Stimulated activated CD8-positive, alpha-beta memory T cell treated with anti-CD3 and anti-CD28 coated beads, Interleukin-4, amount 100 ng/mL, for 24 hours (primary cell): Measurements from ENCODE around the gene SF3B2.

ENCODE experiments used
- DNase-seq: peaks from one replicate; pipeline ENCODE4 v3.0.0-alpha.2; 2020; ENCODE audit warnings: low read depth

The SF3B2 gene

DNA sequence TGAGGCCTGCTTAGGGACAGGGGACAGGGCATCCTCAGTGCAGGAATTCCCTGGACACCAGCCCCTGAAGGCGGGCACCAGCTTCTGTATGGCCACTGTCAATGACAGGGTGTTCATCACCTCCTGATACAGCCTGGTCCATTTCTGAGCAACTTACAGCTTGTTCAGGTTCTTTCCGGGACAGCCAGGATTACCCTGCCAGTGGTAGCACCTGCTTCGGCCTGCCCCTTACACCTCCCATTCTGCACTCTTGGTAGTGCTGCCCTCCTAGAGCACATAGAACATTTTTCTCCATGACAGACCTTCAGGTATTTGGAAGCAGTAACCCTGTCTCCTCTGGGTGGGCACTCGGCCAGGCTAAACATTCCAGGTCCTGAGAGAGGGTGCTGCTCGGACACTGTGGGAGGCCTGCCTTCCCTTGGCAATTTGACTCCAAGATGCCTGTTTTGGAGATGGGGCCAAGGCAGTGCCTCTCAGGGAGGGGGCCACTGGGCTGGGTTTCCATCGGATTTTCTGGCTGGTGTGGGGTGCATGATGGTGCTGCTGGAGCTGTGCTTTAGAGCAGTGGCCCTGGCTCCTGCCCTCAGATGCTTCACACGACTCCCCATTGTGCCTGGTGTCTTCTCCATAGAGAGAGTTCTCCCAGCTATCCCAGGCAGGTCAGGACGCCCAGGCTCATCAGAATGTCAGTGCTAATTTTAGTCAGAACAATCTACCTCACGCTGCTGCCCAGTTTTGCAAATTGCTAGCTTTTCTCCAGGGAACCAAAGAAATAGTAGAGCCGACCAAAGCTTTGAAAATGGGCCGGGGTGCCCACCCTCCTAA lies 4.4 kb upstream of the SF3B2 start:
- no peak for DNase-seq

DNA sequence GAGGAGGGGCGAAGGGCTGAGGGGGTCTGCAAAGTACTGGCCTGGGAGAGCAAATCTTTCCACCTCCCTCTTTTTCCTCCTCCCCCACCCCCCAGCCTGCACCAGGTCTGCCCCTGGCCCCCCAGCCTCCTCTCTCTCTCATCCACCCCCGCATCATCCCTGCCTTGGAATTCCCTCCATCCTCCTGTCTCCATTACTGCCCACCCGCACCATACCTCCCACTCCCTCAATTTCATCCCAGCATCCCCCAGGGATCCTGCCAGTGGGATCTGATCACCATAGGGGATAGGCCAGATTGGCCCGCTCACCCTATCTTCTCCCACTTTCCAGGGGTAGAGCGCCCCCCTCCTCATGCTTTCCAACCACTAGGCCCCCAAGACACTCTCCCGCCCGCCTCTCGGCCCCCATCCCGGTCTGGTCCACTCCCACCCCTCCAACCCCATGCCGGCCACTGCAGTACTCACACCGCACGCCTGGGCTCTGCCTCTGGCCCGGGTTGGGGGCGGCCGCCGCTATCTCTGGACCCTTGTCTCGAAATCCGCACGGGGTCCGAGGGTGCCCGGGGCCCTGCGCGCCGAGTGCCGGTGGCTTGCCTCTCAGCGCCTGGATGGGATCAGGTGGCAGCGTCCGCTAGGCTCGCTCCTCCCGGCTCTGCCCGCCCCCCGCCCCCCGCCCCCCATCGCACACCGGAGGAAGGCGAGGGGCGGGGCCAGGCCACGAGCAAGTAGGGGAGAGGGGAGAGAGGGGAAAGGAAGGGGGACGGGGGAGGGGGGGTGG lies 3.4 kb upstream of the SF3B2 start, which contains the start of gene GAL3ST3:
TSS of gene GAL3ST3 (minus strand) at position 615 of the 777 bp plus-strand sequence. CDS start 3,746 bp downstream, outside the sequence.
- DNase-seq: no peak

DNA sequence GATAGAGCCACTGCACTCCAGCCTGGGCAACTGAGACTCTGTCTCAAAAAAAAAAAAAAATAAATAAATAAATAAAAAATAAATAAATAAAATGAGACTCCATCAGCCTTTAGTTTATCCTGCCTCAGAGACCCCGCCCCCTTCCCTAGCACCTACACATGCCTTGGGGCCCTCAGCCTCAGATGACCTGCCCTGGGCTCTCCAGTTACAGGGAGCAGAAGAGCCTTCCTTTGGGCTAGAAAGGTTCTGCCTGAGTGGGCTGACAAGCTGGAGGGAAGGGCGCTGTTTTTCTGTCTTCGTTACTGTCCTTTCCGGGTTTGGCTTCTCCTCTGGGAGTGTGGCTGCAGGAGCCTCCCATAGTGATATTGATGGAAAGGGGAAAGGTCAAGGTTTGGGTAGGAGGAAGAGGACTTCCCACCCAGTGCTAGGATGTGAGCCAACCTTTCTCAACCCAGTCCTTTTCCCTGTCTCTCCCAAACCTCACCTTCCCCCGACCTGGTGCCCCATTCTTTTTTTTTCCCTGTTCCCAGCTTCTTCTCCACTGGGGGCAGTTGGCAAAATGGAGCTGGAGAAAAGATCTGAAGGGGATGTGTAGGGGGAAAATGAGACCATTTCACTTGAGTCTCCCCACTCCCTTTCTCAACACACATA lies 1.5 kb upstream of the SF3B2 start:
- no peak for DNase-seq

DNA sequence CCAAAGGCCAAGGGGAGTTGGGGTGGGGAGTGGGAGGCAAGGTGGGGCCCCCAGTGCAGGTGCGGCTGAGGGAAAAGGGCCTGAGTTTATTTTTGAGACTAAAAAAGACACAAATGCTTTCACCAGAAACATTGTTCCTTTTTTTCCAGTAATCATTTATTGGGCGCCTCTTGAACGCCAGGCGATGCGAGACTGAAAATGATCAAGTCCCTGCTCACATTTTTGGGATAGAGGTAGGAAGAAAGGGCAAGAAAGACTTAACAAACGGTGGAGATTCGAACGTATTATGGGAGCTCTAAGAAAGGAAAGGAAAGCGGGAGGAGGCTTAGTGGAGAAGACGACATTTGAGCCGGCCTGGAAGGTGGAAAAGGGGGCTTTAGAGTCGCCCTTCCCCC lies 796 bp upstream of the SF3B2 start:
- no peak for DNase-seq

DNA sequence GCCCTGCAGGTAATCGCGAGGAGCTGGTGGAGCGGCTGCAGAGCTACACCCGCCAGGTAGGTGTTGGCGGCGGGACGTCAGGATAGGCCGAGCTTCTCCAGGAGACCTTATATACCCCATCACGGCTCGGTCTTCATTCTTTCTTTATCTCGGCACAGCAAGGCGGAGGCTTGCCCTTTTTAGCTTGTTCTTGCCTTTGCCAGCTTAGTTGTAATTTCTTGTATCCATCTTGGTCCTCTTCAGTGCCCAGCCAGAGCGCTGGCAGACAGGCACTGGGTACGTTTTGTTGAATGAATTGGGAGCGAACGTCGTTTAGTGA lies 459 bp downstream of the SF3B2 start:
- DNase-seq: no peak

DNA sequence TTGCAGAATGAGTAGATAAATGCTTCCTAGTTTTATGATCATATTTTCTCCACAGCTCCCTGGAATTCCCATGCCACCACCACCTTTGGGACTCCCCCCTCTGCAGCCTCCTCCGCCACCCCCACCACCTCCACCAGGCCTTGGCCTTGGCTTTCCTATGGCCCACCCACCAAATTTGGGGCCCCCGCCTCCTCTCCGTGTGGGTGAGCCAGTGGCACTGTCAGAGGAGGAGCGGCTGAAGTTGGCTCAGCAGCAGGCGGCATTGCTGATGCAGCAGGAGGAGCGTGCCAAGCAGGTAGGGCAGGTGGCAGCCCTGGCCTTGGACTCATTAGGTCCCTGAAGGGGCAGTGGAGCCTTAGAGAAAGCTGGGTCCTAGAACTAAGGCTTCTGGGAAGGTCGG lies 2.9 kb downstream of the SF3B2 start:
- no peak for DNase-seq

DNA sequence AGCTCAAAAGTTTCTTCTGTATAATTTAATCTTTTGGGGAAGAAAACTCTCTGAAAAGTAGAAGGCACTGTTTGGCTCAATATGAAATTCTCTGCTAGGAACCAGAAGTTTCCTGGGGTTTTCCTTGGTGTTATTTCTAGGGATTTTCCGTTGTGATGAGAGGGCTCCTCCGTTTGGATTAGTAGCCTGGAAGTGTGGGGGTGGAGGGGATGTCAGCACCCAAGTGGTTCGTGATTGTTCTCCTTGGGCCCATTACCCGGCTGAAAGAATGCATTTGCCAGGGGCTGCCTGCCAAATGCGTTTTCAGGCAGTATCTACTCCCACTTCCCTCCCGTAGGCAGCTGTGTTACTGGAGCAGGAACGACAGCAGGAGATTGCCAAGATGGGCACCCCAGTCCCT lies 4.3 kb downstream of the SF3B2 start:
- DNase-seq: no peak

DNA sequence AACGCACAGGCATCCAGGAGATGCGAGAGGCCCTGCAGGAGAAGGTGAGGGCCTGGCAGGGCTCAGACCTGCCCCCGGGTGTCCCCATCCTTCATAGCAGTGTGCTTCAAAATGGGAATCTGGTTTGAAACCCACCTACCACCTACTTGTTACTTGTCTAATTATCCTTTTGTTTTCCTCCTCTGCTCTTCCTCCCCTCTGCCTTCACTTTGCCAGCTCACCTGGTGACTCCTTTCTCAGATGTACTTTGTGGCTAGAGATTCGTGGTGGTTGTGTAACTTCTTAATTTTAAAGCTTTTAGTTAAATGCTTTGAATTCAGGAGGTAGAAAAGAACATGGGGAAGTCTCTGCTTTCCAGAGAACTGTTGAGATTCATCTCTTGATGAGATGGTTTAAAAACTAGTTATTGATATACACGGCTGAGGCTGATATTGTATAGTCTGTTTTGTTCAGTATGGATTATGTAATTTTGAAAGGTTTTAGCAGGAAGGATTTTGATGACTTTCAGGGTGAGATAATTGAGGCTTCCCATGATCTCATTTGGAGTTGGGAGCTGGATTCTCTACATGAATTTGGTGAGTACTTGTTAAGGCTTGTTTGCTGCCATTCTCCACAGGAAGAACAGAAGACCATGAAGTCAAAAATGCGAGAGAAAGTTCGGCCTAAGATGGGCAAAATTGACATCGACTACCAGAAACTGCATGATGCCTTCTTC lies 8.0 kb downstream of the SF3B2 start:
- DNase-seq: no peak

DNA sequence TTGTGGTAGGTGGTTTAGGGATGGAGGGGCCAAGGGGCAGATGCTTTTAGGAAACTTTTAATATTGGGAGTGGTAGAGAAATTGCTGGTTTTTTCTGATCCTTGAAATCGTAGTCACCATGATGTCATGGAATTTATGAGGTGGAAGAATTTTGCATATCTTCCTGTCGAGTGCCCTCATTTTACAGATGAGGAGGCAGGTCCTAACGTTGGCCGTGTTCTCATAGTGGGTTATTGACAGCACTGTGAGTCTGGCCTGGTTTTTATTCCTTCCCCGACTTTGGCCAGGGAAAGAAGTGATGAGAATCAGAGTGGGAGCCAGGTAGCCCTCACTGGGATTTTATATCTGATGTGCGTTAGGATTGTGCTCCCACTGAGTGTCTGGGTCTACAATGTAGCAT lies 9.1 kb downstream of the SF3B2 start:
- no peak for DNase-seq

DNA sequence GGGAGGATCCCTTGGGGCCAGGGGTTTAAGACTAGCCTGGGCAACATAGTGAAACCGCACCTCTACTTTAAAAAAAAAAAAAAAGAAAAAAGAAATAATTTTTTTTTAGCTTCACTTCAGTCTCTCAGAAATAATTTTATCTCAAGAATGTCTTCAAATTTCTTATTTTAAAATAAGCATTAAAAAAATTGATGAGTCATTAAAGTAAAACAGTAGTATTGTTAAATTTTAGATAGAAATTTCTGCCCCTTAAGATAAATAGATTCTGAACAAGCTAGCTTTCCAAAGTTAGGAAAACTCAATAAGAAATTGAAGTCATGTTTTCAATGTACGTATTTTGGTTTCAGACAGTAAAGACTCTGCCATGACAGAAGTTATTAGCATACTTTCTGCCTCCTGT lies 10.2 kb downstream of the SF3B2 start:
- DNase-seq: no peak

DNA sequence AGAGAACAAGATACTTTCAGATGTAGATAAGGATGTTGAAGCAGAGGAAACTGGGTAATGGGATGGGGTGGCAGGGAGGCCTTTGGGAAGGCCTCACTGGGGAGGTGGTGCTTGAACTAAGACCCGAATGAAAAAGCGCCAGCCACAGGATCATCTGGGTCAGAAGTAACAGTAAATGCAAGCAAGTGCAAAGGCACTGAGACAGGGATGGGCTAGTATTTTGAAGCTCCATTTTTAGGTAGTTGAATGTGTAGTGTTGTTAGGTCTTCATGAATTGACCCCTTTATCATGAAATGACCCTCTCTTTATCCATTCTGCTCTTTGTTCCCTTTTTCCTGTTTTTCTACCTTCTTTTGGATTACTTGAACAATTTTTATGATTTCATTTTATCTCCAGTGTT lies 11.7 kb downstream of the SF3B2 start:
- no peak for DNase-seq

DNA sequence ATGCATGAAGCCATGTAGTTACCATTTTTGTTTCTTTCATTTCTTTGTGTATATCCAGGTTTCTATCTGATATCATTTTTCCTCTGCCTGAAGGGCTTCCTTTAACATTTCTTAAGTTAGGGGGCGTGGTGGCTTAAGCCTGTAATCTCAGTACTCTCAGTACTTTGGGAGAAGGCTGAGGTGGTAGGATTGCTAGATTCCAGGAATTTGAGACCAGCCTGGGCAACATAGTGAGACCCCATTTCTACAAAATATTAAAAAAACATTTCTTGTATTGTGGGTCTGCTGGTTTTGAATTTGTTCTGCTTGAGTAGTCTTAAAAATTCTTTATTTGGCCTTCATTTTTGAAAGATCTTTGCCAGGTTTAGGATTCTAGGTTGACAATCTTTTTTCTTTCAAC lies 12.4 kb downstream of the SF3B2 start:
- DNase-seq: no peak

DNA sequence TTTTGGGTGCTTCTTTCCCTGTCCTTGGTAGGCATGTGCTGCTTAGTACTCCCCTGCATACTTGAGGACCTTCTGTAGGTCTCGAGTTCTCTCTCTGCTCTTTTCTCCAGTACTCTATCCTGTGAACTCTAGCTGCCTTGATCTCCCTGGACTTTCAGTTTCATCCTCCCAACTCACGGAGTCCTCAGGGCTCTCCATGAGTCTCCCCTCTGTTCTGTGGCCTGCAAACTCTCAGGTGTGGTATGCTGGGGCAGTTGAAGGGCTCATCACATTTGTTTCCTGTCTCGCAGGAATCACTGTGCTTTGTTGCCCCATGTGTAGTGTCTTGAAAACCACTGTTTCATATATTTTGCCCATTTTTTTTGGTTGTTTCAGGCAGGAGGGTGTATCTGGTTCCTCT lies 14.6 kb downstream of the SF3B2 start:
- no peak for DNase-seq

DNA sequence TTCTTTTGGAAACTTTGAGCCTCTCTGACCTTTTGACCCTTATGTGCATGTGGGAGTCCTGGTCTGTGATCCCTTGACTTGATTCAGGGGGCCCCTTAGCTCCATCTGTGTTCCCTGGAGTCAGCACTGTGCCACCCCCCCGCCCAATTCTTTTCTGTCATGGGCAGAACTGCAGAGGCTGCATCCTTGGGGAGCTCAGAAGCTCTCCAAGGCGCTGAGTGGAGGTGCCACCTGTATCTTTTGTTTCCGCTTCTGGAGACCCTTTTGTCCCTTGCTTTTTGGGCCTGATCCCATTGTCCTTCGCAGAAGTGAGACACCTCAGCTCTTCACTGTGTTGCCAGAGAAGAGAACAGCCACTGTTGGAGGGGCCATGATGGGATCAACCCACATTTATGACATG lies 15.5 kb downstream of the SF3B2 start:
- no peak for DNase-seq

DNA sequence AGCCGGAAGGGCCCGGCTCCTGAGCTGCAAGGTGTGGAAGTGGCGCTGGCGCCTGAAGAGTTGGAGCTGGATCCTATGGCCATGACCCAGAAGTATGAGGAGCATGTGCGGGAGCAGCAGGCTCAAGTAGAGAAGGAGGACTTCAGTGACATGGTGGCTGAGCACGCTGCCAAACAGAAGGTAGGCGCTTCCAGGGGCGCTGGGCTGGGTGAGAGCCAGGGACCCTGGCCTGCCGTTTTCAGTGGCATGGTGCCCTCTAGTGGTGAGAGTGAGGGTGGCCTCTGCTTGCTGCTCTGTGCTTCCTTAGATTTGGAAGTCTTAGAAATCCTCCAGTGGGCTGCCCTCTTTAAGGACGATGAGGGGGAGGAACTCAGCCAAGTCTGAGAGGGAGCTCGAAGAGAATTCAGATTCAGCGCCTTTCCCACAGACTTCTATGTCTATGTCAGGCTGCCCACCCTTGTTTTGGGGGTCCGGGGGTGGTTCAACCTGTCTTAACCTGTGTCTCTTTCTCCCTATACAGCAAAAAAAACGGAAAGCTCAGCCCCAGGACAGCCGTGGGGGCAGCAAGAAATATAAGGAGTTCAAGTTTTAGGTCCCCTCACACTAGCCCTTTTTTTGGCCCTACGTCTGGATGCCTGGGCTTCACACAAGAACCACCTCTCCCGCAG lies 16.1 kb downstream of the SF3B2 start:
- DNase-seq: peak; percentile 61

DNA sequence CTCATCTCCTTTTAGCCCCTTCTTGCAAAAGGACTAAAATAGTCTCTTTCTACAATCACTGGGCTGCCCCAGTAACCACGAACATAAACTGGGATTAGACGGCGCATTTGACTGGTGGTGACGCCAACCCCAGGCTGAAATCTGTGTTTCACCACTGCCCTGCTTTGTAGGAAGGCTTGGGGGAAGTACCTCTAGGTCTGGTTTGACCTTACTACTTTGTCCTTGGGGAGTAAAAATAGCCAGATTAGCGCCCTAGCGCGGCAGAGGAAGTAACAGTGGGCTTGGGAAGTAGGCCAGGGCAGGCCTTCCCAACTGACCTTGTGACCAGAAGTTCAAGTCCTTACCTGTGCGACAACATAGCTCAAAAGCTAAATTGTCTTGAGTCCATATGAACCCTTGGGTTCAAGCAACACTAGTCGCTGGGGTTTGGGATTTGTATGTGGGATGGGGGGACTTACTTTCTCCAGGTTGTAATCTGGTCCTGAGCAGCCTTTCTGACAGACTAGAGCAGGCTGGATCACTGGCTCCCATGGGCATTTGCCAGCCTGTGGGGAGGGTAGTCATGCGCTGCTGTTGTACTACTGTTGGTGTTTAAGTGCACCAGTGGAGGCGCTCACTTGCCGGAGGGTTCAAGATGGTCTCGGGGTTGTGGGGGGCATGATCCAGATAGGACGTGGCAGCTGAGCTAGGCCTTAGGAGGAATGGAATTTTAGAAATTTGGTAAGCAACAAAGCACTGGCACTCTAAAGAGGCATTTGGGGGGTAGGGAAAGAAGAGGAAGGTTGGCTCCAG lies 17.0 kb downstream of the SF3B2 start:
- no peak for DNase-seq

DNA sequence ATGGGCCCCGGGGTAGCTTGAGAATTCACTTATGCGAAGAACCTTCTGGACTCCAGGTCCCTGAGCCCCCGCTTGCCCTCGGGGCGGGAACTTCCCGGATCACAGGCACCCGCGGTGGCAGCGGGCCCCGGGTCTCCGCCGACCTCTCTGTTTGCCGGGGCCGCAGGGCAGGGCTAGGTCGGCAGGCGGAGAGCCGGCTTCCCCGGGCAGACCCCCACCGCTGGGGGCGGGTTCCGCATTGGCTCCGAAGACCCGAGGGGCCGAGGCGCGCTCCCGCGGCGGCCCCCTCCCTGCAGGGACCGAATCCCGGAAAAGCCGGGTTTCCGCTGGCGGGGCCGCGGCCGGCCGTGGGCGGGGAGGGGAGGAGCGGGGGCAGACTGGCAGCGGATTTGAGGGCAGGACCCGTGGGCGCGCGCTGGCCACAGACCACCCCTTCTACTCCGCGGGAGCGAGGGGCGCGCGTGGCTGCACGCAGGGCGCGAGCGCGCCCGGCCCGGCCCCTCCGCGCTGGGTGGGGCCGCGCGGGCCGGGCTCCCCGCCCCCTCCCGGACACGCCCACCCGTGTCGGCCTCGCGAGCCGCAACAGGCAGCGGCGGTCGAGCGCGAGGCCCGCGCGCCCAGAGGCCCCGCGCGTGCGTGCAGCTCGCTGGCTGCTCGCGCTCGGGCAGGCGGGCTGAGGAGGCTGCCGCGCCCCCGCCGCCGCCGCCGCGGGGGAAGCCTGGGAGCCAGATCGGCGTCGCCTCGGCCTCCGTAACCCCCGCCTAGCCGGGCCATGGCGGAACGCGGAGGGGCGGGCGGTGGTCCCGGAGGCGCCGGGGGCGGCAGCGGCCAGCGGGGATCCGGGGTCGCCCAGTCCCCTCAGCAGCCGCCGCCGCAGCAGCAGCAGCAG lies 17.8 kb downstream of the SF3B2 start, which contains the start of gene PACS1:
TSS of gene PACS1 (plus strand) at position 558 of the 889 bp plus-strand sequence. CDS start at position 773, 215 bp downstream.
- peak; percentile 77 for DNase-seq

DNA sequence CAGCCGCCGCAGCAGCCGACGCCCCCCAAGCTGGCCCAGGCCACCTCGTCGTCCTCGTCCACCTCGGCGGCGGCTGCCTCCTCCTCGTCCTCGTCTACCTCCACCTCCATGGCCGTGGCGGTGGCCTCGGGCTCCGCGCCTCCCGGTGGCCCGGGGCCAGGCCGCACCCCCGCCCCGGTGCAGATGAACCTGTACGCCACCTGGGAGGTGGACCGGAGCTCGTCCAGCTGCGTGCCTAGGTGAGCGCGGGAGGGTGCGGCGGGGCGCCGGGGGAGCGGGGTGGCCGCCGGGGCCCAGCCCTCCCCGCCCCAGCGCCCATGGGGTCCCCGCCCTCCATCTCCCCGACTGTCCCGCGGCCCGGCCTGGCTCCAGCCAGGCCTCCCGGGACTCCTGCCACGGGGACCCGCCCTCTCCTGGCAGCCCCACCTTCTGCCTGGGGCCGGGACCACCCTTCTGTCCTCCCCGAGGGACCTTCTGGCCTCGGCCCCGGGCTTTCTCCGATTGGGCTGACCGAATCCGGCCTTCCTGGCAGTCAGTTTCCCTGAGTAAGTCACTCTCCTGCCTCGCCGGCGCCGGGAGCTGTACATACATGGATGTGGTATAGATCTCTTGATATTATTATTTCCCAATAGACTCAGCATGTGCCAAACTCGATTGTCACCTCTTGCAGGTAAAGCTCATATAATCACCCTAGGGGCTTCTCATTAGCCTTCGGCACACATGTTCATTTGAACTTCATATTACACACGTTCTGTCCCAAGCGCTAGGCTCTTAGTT lies 18.6 kb downstream of the SF3B2 start:
- DNase-seq: no peak

DNA sequence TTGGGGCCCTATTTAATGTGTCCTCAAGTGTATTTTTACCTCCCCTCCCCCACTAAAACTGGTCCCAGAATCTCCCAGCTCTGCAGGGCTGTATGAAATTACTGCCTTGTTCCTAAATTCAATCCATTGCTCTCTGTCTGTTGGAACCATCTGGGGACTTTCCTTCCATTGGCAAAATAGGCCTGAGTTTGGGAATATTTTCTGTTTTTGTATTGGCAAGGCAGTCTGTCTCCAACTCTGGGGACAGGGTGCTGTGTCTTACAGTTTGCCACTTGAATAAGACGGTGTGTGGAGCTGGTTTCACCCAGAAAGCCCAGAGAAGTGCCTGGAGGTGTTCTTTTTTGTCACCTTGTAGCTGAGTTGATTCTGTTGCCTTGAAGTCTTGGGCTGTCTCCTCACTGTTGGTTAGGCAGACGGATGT lies 19.2 kb downstream of the SF3B2 start:
- DNase-seq: no peak
